Stimulated activated CD8-positive, alpha-beta memory T cell treated with anti-CD3 and anti-CD28 coated beads, Interleukin-12 subunit alpha, Interleukin-12 subunit beta, amount 100 ng/mL, for 24 hours (primary cell): Measurements from ENCODE around the gene CABLES2.

Experiments
- DNase-seq: peaks from one replicate; pipeline ENCODE4 v3.0.0-alpha.2; 2020; ENCODE audit errors: extremely low read depth

The CABLES2 gene

DNA sequence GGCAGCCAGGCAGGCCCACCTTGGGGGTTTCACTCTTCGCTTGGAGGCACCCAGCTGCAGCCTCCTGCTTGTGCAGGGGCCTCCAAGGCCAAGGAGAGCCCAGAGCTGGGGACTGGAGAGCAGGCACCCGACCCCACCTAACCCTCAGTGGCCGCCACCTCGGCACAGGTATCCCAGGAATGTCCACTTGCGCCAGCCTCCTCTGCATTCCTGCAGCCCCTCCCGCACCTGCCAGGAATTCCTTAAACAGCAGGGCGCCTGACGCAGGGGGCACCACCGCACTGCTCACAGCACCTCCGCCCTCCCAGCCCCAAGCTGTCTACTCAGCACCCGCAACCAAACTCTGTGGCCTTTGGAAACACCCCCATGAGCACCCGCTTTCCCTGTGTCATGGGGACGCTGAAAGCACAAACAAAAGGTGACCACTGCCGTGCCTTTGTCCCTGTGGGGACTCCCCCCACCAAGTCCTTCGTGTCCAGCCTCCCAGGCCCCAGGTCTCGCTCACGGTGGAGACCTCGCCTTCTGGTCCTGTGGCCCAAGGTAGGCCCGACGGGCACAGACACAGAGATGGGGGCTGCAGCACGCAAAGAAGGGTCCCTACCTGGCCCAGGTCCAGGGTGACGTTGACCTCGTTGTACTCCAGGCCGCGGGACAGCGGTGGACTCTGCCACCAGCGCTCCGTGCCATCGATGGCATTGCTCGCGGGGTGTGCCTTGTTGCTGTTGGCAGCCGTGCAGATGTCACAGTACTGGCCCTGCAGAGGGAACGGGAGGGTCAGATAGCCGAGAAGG is 45.1 kb downstream of the CABLES2 start:
- no peak for DNase-seq

DNA sequence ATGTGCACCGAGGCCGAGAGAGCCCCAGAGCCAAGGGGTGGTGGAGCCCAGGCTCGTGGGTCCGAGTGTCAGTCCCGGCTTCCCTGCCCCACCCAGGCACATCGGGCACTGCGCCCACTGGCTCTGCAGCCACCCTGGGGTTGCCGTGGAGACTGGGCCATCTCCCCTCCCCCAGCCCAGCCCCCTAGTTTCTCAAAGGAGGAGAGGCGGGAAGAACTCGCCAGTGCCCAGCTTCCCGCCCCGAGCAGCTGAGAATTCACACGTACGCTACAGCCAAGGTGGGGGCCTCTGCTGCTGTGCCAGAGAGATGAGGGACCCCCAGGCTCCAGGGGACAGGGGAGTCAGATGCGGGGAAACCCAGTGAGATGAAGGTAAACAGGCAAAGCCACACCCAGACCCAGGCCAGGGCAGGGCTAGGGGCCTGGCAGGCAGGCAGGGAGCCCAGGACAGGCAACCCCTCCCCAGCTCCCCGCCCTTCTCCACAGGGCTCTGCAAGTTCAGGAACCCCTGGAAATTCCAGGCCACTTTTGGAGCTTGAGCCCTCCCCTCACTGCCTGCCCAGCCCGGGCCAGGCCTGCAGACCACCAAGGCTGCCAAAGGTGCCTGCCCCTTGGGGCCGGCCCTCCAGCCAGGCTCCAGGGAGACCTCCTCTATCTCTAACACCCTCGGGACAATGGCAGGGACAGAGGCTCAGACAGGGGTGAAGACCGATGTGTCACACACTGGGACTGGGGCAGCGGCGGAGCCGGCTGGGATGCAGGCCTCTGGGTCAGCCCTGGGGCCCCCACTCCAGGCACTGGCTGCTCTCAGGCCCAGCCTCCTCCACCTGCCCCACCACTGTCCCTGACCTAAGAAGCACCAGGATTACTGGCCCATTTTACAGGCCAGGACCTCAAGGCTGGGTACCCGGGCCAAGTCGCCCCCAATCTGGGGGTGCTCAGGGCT is 46.0 kb downstream of the CABLES2 start:
- DNase-seq, result no peak

DNA sequence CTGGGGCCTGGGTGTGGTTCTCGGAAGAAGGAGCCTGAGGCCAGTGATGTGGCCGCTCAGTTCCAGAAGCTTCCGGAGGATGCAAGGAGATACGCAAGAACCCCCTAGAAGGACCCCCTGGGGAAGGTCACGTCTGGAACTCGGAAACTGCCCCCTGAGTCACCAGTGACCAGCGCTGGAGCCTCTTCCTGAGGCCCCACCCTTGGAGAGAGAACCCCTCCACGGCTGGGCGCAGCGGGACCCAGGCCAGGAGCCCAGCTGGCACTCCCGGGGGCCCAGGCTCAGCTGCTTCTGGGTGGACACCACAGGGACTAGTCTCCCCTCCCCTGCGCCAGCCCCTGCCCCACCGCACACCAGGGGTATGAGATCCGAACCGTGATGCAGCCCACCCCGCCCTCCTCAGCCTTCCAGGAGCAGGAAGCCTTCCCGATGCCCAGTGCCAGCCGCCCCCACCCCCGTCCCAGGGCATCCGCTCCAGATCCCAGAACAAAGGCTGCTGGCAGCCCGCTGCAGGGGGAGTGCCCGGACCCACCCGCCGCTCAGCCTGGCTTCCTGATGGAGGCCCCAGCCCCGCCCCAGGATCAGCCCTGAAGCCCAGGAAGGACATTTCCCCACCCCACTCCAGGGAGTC is 47.5 kb downstream of the CABLES2 start:
- DNase-seq, result no peak

DNA sequence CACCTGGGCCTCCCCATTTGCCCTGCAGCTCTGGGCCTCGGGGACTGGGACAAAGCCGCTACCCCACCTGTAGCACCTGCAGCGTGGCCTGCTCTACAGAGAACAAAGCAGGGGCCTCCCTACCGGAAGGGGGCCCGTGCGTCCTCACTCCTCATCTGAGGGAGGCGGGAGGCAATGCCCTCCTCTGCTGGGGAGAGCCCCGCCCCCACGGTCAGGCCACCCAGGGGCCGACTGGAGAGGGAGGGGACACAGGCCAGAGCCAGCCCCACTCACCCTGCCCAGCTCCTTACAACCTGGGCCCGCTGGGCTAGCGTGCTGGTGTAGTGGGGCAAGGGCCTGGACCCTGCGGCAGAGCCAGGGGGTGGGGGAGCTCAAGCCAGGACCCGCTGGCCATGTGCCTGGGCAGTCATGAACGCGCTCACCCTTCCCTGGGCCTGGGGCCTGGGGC is 48.0 kb downstream of the CABLES2 start:
- DNase-seq, result no peak

DNA sequence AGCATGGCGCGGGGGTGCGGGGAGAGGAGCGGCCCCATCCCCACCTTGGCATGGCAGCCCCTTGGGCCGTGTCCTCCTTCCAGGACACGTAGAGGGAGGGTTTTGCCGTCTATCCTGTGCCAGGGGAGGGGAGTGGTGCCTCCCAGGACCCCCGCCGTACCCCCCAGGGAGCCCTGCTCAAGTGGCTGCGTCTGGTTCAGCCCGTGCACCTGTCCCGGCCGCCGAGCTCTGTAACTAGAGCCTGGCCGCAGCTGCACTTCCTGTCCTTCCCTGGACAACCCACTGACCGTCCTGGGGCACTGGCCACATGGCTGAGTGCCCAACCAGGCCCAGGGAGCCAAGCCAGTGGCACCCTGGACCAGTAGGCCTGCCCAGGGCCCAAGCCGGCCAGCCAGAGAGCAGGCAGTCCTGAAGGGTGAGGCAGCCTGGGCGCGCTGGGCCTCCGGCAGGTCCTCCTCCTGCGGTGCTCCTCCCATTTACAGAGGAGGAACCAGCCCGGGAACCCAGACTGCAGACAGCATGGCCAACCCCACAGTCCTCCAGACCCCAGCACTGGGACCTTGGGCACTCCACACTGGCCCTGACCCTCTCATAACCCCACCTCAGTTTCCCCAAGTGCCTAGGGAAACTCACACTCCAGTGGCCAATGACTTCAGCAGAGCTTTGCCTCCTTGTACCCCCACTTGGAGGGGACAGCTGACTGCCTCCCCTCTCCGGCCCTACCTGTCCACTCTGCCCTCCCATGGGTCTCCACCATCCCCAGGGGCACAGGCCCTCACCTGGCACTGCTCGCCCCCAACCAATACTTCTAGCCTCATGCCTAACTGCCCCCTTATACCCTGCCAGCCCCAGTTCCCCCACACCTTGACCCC is 48.7 kb downstream of the CABLES2 start:
- no peak for DNase-seq

DNA sequence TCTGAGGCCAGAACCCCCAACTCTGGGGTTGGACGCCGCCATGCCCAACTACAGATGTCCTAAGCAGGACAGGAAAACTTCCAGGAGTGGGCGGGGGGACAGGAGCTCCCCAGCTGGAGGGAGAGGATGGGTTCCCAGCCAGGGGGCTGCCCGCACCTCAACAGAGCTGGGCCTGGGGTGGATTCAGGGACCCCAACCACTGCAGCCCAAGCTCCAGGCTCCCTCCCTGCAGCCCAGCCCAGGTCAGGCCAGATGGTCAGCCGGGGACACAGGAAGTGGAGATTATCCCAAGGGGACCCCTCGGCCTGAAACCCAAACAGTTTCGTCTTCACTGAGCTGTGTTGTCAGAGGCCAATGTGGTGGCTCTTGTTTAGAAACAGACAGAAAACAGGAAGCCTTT is 49.4 kb downstream of the CABLES2 start:
- DNase-seq, result no peak

DNA sequence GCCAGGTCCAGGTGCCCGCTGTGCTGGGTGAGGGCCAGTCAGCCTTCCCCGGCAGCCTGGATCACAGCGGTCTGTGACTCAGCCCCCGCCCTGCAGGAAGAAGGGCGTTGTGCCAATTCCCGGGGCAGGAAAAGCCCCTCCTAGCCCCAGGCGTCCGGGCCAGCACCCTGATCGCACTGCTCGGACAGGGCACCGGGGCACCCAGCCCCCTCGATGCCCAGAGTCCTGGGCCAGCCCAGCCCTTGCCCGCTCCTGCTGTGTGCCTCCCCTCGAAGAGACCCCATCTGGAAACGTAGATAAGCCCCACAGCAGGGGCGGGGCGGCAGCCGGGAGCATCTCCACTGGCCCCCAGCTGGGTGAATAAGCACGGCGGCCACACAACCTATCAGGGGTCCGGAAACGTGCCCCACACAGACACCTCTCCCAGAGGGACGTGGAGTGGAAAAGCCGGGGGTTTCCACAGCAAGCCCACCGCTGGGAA is 49.9 kb downstream of the CABLES2 start:
- DNase-seq, result no peak

DNA sequence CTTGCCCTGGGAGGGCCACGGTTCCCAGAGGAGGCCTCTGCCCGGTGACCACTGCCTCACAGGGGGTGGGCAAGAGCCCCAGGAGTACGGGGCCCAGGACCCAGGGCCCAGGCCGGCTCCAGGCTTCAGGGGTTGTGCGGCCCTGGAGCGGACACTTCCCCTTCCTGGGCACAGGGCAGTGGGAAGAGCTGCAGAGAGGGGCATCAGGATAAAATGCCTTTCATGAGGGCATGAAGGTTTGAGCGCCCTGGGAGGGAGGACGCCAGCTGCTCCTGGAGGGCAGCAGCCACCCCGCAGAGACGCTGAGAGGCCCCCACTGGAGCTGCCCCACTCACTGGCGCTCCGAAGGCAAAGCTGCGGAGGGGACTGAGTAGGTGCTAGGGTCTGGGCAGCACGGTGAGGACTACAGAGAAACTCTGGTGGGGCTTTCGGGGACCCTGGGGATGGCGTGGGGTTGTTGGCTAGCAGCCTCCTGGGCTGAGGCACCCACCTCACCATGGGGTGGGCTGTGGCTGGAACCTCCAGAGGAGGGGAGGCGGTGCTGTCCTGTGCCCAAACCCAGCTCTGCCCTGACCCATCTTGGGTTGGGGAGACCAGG is 50.4 kb downstream of the CABLES2 start:
- DNase-seq, result no peak

DNA sequence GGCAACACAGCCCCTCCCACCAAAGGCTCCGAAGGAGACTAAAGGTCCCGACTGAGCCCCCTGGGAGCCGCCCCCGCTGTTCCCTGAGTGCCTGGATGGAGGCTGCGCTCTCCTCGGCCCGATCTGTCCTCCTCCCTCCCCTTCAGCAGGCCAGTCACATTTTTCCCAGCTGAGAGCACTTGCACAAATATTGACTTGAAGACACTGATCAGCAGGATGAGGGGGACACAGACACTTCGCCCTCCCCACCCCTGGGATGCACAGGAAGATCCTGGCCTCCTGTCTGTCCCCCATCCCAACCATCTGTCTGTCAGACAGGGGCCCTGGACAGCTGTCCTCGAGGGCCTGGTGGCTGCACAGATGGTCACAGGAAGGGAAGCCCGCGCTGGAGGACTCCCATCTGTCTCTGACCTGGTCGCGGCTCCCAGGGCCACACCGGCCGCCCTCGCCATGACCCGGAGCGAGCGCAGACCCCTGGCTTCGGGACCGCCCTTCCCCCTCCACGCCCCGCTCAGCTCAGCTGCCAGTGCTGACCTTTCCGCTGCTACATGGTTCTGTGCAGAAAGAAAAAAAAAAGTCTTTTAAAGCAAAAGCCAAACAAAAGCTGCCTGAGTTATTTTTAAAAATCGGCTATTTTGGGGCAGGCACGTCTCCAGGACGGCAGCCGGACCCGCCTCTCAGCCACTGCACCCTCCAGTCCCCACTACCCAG is 51.1 kb downstream of the CABLES2 start:
- DNase-seq, result no peak

DNA sequence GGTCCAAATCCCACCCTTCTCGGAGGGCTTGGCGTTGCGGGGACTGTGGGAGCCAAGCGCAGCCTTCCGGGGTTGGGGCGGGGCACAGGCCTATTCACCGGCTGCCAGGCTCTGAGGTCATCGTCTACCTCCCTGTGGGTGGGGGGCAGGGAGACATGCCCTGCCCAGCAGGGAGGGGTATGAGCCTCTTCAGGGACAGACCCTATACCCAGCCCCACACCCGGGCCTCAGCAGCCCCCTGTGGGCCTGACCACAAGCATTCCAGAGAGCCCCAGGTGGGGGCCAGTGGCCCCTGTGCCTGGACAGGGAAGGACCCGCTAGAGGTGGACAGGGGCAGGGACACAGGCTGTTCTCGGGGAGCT is 51.6 kb downstream of the CABLES2 start:
- DNase-seq, result no peak

DNA sequence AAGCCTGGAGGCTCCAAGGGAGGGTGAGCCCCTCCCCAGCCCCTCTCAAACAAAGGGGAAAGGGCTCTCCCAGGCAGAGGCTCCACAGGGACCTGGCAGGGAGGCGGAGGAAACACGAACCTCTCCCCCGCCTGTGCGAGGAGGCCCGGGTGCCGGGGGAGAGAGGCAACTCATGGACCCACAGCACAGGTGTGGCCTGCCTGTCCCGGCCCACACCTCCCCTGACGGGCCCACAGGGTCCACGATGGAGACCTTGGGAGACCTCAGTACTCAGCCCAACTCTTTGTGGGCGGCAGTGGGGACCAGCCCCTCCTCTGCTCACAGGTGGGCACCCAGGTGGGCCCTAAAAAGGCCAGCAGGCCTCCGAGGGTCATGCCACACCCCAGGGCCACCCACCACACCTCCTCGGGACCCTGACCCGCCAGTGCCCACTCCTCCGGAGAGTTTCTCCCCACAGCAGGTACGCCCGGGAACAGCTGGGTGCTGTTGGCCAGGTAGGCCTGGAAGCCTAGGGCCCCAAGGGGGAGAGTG is 52.2 kb downstream of the CABLES2 start:
- DNase-seq, result no peak

DNA sequence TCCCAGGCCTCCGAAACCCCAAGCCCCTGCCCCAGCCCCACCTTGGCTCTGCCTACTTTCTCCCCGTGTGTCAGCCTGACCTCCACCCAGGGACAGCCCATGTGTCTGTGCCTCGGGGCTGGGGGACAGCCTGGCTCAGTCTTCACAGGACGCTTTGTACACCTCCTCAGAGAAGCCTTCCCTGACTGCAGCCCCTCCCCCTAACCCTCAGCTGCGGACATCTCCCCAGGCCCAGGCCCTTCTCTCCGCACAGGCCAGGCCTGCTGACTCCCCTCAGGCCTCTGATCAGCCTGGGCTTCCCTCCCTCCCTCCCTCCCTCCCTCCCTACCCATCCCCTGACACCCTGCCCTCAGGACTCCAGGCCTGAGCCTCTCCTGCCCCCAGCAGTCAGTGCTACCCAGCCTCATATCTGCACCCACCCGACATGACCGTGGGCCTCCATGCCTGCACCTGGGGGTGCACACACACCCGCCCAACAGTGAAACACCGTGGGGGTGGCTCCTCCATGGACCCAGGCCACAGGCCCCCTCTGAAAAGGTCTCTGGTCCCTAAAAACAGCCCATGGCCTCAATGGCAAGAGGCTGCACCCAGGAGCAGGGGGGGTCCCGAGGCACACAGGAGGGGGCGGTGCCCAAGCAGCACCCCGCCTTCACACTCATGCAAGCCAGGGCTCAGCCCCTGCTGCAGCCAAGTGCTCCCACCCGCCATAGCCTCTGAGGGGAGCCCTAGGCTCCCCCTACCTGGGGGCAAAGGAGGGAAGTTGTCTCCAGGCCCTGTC is 52.9 kb downstream of the CABLES2 start:
- no peak for DNase-seq

DNA sequence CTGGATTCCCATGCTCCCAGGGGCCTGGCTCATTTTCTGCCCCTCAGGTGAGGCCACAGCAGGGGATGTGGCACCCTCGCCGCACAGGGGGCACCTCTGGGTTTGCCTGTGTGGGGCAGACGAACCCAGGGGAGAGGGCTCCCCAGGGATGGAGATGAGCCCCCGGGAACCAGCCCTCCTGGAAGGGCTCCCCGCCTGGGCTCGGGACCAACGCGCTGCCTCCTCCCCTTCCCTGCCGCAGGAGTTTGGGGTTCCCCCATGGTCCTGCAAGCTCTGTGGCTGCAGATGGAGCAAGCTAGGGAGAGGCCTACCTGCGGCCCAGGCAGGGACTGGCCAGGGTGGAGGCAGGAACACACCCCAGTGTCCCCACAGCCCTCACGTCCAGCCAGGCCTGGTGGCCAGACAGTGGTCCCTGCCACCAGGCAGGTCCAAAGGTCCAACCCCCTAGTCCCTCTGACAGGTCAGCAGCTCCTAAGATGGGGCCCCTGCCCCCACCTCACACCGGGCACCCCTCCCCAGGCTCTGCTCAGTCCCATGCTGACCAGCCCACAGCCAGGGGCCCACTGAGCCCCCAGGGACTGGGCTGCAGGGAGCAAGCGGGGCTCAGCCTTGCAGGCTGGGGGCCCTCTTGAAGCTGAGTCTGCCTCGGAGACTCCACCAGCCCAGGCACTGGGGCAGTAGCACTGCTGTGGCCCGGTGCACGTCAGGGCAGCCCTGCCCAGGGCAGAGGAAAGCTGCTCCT is 53.6 kb downstream of the CABLES2 start:
- no peak for DNase-seq

DNA sequence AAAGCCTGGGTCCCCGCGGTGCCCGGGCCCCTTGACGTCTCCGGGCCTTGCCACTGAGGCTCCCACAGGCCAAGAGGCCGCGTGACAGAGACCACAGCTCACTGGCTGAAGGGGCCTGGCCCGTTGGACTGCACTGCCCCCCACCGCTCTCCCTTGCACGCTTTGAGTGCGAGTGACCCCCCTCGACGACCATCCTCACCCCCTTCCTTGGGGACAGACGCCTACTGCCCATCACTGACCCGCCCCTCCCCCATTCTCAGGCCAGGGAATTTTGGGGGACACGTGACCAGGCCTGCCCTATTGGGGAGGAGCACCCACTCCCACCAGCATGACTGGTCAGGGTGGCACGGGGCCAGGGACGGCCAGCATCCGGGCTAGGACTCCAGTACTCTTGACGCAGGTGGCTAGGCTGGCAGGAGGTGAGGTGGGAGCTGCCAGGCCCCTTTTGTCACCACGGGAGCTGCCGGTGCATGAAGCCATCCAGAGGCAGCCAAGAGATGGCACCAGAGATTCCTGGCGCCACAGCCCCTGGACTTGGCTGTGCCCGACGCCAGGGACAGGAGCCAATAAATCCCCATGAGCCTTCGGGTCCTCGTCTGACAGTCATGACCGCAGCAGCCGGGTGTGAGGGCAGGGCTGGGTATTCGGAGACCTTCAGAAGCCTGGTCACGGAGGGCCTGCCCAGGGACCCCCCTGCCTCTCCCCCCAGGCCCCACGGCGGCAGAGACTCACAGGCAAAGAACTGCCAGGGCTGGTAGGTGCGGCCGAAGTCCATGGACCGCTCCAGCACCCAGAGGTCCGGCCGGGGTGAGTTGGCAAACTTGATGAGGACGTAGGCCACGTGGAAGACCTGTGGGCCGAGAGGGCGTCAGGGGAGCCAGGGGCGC is 54.4 kb downstream of the CABLES2 start:
- no peak for DNase-seq

DNA sequence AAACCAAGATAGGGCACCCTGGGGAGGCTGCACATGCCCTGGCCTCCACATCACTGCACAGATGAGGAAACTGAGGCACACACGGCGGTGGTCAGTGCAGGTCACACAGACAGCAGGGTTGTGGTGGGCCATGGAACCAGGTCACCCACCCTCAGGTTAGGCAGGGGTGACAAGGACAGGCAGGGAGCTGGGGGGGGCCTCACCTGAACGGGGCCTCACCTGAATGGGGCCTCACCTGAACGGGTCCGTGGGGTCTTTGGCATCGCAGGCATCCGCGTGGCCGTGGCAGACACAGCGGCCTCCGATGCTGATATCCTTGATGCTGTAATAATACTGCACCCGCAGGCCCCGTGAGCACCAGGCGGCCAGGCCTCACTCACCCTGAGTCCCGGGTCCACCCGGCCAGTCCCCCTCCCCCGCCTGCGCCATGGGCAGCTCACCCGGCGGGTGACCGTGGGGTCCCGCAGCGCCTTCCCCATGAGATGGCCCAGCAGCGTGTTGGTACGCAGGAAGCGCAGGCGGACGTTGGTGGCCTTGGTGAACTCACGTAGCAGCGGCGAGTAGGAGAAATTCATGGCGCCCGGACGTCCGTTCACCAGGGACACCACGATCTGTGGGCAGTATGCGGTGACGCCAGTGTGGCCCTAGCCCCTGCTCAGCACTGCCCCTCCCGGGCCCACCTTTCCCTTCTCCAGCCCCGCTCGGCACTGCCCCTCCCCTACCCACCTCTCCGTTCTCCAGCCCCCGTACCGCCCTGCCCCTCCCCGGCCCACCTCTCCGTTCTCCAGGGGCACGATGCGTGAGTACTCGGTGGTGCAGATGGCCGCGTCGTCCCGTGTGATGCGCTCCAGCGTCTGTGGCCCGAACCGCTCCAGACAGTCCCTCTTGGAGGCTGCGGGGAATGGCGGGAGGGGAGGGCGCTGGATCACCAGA is 55.4 kb downstream of the CABLES2 start:
- DNase-seq, result no peak
